IPS-NIHi7 (cell line): ENCODE results near the gene PASK.

Experiments used
- DNase-seq: peaks from one replicate; pipeline ENCODE4 v3.0.0; 2012; ENCODE audit warnings: mixed read lengths; ENCODE audit errors: extremely low spot score

Gene PASK

DNA sequence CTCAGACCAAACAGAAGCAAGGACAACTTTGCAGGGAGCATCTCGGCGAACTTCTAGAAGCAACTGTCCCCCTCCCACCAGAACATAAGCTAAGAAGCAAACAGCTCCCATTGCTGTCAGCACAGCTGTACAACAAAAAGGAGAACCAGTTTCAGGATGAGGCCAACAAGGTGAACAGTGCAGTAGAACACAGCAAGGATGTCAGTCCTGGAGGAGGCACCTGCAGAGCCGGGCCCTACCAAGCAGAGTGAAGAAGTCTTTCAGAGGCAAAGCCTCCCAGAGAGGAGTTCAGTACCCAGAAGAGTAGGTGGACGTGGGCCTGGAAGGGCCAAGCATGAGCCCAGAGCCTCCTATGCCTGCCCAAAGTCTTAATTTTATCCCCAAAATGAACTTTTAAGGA is 1.0 kb downstream of the PASK start:
- no peak for DNase-seq

DNA sequence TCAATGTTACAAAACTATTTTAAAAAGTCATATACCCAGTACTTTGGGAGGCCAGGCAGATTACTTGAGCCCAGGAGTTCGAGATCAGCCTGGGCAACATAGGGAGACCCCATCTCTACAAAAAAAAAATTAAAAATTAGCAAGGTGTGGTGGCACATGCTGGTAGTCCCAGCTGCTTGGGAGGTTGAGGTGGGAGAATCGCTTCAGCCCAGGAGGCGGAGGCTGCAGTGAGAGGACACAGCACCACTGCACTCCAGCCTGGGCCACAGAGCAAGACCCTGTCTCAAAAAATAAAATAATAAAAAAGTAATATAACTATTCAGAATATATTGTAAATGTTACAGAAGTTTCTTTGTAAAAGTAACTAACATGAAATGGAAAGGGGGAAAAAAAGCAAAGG is 1.9 kb downstream of the PASK start:
- no peak for DNase-seq

GRCh38 chr2:241146286-241146685 is 3.0 kb downstream of the PASK start:
- DNase-seq, result no peak

- DNase-seq, result no peak
These were observed 6.7 kb downstream of the PASK start for GRCh38 chr2:241142593-241142992.

GRCh38 chr2:241142063-241142462 is 7.2 kb downstream of the PASK start:
- DNase-seq, result no peak

GRCh38 chr2:241141214-241141770 is 8.0 kb downstream of the PASK start:
- no peak for DNase-seq

- DNase-seq, result no peak
These were observed 8.8 kb downstream of the PASK start for GRCh38 chr2:241140445-241140840.

GRCh38 chr2:241139531-241140444 is 9.5 kb downstream of the PASK start:
- no peak for DNase-seq

GRCh38 chr2:241138471-241138870 is 10.8 kb downstream of the PASK start:
- DNase-seq, result no peak

GRCh38 chr2:241137276-241138190 is 11.7 kb downstream of the PASK start:
- no peak for DNase-seq

DNA sequence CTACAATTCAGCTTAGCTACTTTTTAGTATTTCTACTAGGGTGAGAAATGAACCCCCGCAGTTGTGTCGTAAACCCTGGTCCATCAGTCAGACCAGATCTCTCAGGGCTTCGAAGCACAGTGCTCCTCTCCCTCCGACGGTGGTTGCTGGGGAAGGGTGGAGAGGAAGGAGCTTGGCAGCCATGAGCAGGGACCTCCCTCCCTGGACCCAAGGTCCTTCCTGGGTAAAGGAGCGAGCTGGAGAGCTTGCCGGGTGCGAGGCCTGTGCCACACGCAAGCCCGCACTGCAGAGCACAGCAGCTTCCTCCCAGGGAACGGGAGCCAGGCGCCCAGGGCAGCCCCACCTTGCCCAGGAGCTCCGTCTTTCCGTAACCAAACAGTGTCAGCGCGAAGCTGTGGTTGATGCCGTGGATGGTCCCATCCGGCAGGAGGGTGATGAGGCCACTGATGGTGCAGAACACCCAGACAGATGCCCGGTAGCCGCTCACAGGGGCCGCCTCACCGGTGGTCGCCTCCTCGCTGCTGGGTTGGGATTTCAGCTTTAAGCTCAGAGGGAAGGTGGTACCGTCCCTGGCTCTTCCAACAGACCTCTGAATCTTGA is 12.5 kb downstream of the PASK start:
- DNase-seq, result no peak

DNA sequence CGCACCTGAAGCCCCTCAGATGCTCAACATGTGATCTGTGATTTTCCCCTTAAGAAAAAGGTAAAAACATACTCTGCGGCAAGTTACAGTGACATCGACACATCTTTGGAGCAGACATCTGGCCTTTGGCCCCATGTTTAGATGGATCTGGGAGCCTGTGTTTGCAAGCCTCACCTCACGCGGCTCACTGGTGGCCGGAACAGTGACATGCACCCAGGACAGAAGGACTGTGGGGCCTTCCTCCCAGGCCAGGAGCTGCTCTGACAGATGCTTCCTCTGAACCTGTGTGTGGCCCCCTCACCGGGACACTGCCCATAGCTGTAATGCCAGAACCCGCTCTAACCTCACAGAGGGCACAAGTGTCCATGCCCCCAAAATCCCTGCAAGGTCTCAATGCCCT is 13.1 kb downstream of the PASK start:
- DNase-seq, result no peak

DNA sequence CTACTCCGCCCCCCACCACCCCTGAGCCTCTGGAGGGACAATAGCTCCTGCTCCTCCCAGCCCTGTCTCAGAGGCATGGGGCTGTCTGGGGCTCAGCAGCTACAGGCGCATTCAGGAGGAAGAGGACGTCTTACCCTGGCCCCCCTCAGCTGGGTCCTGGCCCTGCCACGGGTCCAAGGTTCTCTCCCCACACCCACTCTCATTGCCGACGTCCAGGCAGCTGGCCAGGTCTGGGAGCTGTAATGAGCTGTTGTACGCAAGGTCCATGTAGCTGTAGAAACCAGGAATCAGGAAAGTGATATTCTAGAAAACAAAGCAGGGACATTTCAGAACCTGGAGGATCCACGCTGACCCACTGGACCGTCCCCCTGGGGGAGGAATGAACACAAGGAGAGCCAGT is 13.5 kb downstream of the PASK start:
- no peak for DNase-seq

GRCh38 chr2:241134711-241135110 is 14.6 kb downstream of the PASK start:
- no peak for DNase-seq

- DNase-seq, result no peak
These were observed 15.8 kb downstream of the PASK start for GRCh38 chr2:241133436-241133820.

DNA sequence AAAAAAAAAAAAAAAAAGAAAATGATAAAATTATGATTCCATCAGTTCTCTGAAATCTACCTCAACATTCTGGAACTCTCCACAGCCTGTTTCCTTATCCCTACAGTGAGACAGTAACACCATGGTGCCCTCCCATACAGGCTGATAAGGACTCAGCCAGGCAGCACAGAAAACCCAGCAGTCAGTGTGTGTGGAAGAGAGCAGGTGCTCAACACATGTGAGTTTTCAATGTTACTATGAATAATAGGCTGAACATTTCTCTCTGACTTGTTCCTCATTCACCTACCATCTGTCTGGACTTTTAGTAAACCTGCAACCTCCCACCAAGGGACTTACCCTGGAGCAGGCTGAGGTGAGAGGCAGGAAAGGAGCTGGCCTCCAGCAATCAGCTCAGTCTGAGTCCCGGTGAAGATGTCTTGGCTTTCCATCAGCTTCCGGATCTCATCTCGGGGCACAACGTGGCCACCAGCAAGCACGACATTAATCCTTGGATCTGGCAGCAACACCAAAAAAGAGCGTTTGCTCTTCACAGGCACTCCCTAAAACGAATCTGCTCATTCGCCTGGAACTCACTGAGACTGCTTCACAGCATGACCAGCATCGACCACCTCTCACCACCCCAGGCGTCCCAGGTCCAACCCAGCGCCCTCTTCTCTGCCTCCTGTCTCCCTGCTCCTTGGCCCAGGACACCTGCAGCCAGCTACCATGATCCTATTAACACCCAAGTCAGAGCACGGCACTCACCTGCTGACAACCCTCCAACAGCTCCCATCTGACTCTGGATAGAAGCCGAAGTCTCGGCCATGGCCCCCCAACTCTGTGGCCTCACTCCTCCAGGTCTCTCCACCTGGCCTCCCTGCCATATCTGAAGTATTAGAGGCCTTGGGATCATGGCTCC is 16.5 kb downstream of the PASK start:
- DNase-seq, result no peak

DNA sequence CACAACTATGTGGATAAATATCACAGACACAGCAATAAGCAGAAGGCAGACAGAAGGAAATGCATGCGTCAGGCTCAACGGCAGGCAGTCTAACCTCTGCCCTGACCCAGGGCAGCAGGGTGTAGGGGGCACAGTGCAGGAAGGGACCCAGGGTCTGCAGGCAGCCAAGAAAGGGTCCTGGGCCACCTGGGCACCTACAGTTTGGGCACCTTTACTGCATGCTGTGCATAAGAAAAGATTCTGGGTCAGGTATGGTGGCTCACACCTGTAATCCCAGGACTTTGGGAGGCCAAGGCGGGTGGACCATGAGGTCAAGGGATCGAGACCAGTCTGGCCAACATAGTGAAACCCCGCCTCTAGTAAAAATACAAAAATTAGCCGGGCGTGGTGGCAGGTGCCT is 17.7 kb downstream of the PASK start:
- no peak for DNase-seq

DNA sequence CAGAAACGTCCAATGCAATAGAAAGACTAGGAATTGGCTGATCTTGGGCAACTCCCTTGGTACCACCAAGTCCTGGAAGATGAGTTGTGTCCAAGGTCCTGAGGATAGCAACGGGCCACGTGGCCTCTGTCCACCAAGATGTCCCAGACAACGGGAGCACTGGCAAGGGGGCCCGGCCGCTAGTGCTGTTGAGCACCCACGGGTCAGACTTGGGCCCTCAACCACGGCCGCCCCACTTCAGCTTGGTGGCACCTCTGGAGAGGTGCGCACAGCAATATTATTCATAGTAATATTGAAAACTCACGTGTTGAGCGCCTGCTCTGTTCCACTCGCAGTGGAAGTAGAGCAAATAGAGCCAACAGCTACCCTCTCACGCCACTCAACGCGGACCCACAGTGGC is 19.0 kb downstream of the PASK start:
- DNase-seq, result no peak

DNA sequence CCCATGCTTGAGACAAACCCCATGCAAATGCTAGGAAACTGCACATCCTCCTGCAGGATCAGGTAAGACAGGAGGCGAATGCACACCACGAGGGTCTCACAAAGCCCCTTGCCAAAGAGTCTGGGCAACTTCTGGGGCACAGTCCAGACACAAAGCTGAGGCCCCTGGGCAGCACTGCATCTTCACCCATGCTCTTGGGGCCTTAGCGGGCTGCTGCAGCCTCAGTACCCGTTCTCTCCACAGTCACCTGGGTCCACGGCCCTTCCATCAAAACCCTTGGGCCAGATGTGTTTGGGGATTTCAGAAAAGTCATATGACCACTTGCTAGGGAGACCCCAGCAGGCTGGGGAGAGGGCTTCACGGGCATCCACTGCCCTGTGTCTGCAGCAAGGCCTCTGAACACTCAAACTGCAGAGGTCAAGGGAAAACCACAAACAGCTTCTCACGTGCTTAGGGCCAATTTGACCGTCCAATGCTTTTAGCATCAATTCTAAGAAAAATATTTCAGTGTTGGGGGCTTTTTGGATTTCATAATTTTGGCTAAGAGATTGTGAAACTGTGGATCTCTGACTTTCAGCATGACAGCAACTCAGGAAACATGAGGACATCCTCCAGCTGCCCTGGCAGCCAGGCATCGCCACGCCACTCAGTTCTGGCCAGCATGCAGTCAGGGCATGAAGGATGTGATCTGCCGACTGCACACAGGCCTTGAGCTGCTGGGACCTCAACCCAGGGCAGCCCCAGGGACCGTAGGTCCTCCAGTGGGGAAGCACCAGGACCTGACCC is 20.0 kb downstream of the PASK start:
- no peak for DNase-seq

- DNase-seq, result no peak
These were observed 21.0 kb downstream of the PASK start for GRCh38 chr2:241128266-241128665.
